Activated CD4-positive, alpha-beta memory T cell treated with anti-CD3 and anti-CD28 coated beads, Interleukin-2, amount 10 ng/mL, durations not matched to agents 7 days and 5 days (primary cell): ENCODE measurements around the gene SFTPB. TPM values are rescaled to one million over a fixed set of nuclear protein-coding genes. Genes with fewer than 3 reads are reported as not detected.
A peak's percentile ranks its signal among the peaks of the same experiment; 100 is the strongest.
"Not testable (repeated sequence)": the region's sequence is repeated elsewhere in the genome, so short reads cannot be mapped to it uniquely, and the experiment has no call there.

ENCODE experiments used
- CTCF ChIA-PET: fragments of 350-600 bp; sonication (Branson Sonifier 250); formaldehyde crosslinking; loops from one replicate; lab custom pipeline; 2021; ENCODE audit warnings: antibody characterized with exemption, inconsistent platforms; lab: Charles Lee
- POLR2A ChIA-PET: fragments of 350-600 bp; sonication (Branson Sonifier 250); formaldehyde crosslinking; loops from one replicate; lab custom pipeline; 2021; ENCODE audit warnings: antibody characterized with exemption; lab: Charles Lee
- DNase-seq: peaks from one replicate; pipeline ENCODE4 v3.0.0-alpha.2; 2020
- H3K27ac Mint-ChIP-seq: one replicate; pipeline ENCODE4 v1.8.0; 2021; ENCODE audit warnings: mild to moderate bottlenecking, mixed read lengths
- H3K27me3 Mint-ChIP-seq: one replicate; pipeline ENCODE4 v1.8.0; 2021; ENCODE audit warnings: mixed read lengths
- H3K36me3 Mint-ChIP-seq: one replicate; pipeline ENCODE4 v1.8.0; 2021; ENCODE audit warnings: low read depth, mixed read lengths
- H3K4me1 Mint-ChIP-seq: one replicate; pipeline ENCODE4 v1.8.0; 2021; ENCODE audit warnings: mixed read lengths
- H3K4me3 Mint-ChIP-seq: one replicate; pipeline ENCODE4 v1.8.0; 2021; ENCODE audit warnings: mild to moderate bottlenecking, mixed read lengths
- H3K9me3 Mint-ChIP-seq: one replicate; pipeline ENCODE4 v1.8.0; 2021; ENCODE audit warnings: mixed read lengths
- total RNA-seq, 2 experiments: library from RNA; stranded (reverse); gene quantifications; one replicate each; pipeline ENCODE4 v1.2.3, GENCODE V29; 2021

SFTPB gene
- total RNA-seq, 2 experiments from 2014 or later = not detected

- no peak for DNase-seq
- no peak overlapping the region for H3K4me3 Mint-ChIP-seq
- H3K36me3 Mint-ChIP-seq = peaks cover 7% of the 10 kb centered on the region
- H3K4me1 Mint-ChIP-seq = peaks cover 8% of the 10 kb centered on the region
- H3K9me3 Mint-ChIP-seq = no peaks in the 10 kb centered on the region
- H3K27ac Mint-ChIP-seq = no peak overlapping the region
- ChIA-PET POLR2A (interaction anchor here (0.6 to 1.2 kb wide), 2 partner anchors 24 to 33 kb away, joined by 3 to 4 read pairs; no protein-coding TSS in a partner anchor), CTCF (interaction anchor here (0.9 kb wide), 1 partner anchor 18 kb away, joined by 5 read pairs; no protein-coding TSS in a partner anchor)
- H3K27me3 Mint-ChIP-seq = no peaks in the 10 kb centered on the region
These were observed 6.7 kb downstream of the SFTPB start for GRCh38 chr2:85661139-85661858.

DNA sequence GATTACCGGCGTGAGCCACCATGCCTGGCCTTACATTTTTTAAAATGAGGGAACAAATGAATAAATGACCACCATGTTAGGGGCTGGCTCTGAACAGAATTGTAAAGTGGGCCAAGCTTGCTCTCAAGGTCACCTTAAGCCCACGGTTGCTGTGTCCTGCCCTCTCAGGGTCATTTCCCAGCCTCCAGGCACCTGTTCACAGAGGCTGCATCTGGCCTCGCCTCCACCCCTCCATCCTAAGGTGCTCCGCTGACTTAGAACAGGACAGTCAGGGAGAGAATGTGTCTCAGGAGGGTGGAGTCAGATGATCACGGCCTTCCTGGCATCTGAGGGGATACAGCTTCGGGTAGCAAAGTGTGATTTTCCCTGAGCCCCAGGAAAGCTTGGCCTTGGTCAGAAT lies 7.3 kb downstream of the SFTPB start:
- CTCF ChIA-PET = interaction anchor here (0.7 to 0.9 kb wide), 3 partner anchors 19 to 95 kb away, joined by 3 to 5 read pairs (median 4); no protein-coding TSS in a partner anchor
- Mint-ChIP-seq H3K27ac (no peak overlapping the region), H3K36me3 (peaks cover 13% of the 10 kb centered on the region), H3K9me3 (no peaks in the 10 kb centered on the region), H3K4me1 (peaks cover 11% of the 10 kb centered on the region), H3K4me3 (no peak overlapping the region), H3K27me3 (no peaks in the 10 kb centered on the region)
- POLR2A ChIA-PET = interaction anchor here (0.6 to 1.2 kb wide), 2 partner anchors 23 to 33 kb away, joined by 3 to 4 read pairs; no protein-coding TSS in a partner anchor
- DNase-seq = no peak

GRCh38 chr2:85660301-85660700 lies 7.7 kb downstream of the SFTPB start:
- not testable (repeated sequence) for H3K4me3 Mint-ChIP-seq, H3K27me3 Mint-ChIP-seq, H3K9me3 Mint-ChIP-seq, DNase-seq, H3K27ac Mint-ChIP-seq
- peaks cover 14% of the 10 kb centered on the region for H3K36me3 Mint-ChIP-seq
- ChIA-PET CTCF (interaction anchor here (0.7 to 1.3 kb wide), 6 partner anchors 12 to 258 kb away, joined by 3 to 6 read pairs (median 4); no protein-coding TSS in a partner anchor), POLR2A (interaction anchor here (1.1 to 1.2 kb wide), 2 partner anchors 23 to 46 kb away, joined by 3 to 4 read pairs; no protein-coding TSS in a partner anchor)
- peaks cover 11% of the 10 kb centered on the region for H3K4me1 Mint-ChIP-seq

DNA sequence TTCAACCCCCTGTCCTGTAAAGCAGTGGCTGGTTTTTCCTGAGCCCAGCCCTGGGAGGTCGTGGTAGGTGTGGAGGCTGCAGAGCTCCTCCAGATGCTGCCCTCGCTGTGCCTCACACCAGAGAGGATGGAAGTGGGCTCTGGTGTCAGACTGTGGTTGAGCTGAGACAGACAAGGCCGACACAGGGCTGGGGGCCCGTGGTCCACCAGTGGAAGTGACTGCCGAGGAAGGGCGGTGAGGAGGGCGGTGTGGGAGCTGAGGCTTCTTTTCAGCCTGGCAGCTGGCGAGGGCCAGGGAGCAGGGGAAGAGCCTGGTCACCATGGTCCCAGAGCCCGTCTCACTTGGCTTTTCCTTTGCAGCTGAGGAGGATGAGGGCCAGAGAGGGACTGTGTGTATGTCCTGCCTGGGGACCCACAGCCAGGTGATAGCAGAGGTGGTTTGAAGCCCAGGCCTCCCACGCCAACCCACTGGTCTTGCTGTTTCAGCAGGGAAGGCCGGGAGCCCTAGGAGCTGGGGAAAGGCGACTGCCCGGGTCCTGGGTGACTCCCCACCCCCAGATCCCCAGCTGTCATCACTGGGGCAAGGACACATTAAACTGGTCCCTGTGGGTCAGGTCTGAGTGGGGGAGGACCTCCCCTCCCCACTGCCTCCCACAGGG lies 8.5 kb downstream of the SFTPB start:
- ChIA-PET CTCF (interaction anchor here (0.6 to 2.4 kb wide), 9 partner anchors 11 to 258 kb away, joined by 3 to 16 read pairs (median 4); no protein-coding TSS in a partner anchor), POLR2A (interaction anchor here (0.8 to 2.6 kb wide), 4 partner anchors 21 to 48 kb away, joined by 3 to 5 read pairs (median 4); partner anchors contain the start of gene C2orf68)
- Mint-ChIP-seq H3K9me3 (no peaks in the 10 kb centered on the region), H3K4me1 (peaks cover 11% of the 10 kb centered on the region), H3K4me3 (no peak overlapping the region), H3K27me3 (no peaks in the 10 kb centered on the region), H3K27ac (peak overlapping the region; percentile 21), H3K36me3 (peaks cover 14% of the 10 kb centered on the region)
- no peak for DNase-seq

GRCh38 chr2:85657399-85657798 lies 10.6 kb downstream of the SFTPB start:
- Mint-ChIP-seq H3K36me3 (peaks cover 27% of the 10 kb centered on the region), H3K4me1 (peaks cover 11% of the 10 kb centered on the region), H3K27ac (peak overlapping the region; percentile 21)
- H3K4me3 Mint-ChIP-seq, H3K9me3 Mint-ChIP-seq, DNase-seq, H3K27me3 Mint-ChIP-seq: not testable (repeated sequence)
- ChIA-PET POLR2A (interaction anchor here (2.6 kb wide), 1 partner anchor 20 kb away, joined by 5 read pairs; no protein-coding TSS in a partner anchor), CTCF (interaction anchor here (0.6 to 2.3 kb wide), 4 partner anchors 8 to 14 kb away, joined by 3 to 16 read pairs (median 4); no protein-coding TSS in a partner anchor)

DNA sequence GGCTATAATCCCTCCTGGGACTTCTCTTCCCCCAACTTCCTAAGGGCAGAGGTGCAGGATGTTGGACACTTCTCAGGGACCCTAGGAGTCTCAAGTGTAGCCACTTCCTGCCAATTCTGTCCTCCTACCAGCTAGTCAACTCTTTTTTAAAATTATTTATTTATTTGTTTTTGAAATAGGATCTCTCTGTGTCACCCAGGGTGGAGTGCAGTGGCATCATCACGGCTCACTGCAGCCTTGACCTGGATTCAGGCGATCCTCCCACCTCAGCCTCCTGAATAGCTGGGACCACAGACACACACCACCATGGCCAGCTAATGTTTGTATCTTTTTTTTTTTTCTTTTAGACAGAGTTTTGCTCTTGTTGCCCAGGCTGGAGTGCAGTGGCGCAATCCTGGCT lies 11.5 kb downstream of the SFTPB start:
- no peaks in the 10 kb centered on the region for H3K27me3 Mint-ChIP-seq
- H3K9me3 Mint-ChIP-seq = no peaks in the 10 kb centered on the region
- peaks cover 33% of the 10 kb centered on the region for H3K36me3 Mint-ChIP-seq
- no peak overlapping the region for H3K4me3 Mint-ChIP-seq
- no peak for DNase-seq
- ChIA-PET CTCF (interaction anchor here (0.8 kb wide), 1 partner anchor 8 kb away, joined by 4 read pairs; no protein-coding TSS in a partner anchor), POLR2A (no interaction called here)
- no peak overlapping the region for H3K27ac Mint-ChIP-seq
- H3K4me1 Mint-ChIP-seq = peaks cover 11% of the 10 kb centered on the region

GRCh38 chr2:85655961-85656417 lies 12.0 kb downstream of the SFTPB start:
- Mint-ChIP-seq H3K36me3 (peaks cover 38% of the 10 kb centered on the region), H3K9me3 (no peaks in the 10 kb centered on the region), H3K27ac (no peak overlapping the region), H3K4me1 (peaks cover 11% of the 10 kb centered on the region), H3K4me3 (no peak overlapping the region), H3K27me3 (no peaks in the 10 kb centered on the region)
- CTCF ChIA-PET = interaction anchor here (0.7 to 1.1 kb wide), 2 partner anchors 17 to 19 kb away, joined by 3 to 11 read pairs; no protein-coding TSS in a partner anchor
- no peak for DNase-seq
- POLR2A ChIA-PET = no interaction called here

GRCh38 chr2:85653996-85654395 lies 14.0 kb downstream of the SFTPB start:
- CTCF ChIA-PET = interaction anchor here (0.9 to 1.4 kb wide), 2 partner anchors 17 to 160 kb away, joined by 4 to 5 read pairs; no protein-coding TSS in a partner anchor
- no peaks in the 10 kb centered on the region for H3K9me3 Mint-ChIP-seq
- H3K27ac Mint-ChIP-seq = no peak overlapping the region
- H3K36me3 Mint-ChIP-seq = peaks cover 47% of the 10 kb centered on the region
- POLR2A ChIA-PET = no interaction called here
- no peak for DNase-seq
- H3K27me3 Mint-ChIP-seq = no peaks in the 10 kb centered on the region
- peaks cover 8% of the 10 kb centered on the region for H3K4me1 Mint-ChIP-seq
- H3K4me3 Mint-ChIP-seq = no peak overlapping the region

GRCh38 chr2:85652056-85652455 lies 15.9 kb downstream of the SFTPB start:
- Mint-ChIP-seq H3K27ac (no peak overlapping the region), H3K9me3 (no peaks in the 10 kb centered on the region), H3K27me3 (no peaks in the 10 kb centered on the region), H3K4me1 (peaks cover 9% of the 10 kb centered on the region), H3K4me3 (no peak overlapping the region), H3K36me3 (peaks cover 60% of the 10 kb centered on the region)
- POLR2A ChIA-PET = interaction anchor here (0.7 to 1.7 kb wide), 3 partner anchors 13 to 160 kb away, joined by 3 to 5 read pairs (median 4); no protein-coding TSS in a partner anchor
- DNase-seq = no peak
- CTCF ChIA-PET = interaction anchor here (1.0 to 8.0 kb wide), 4 partner anchors 17 to 160 kb away, joined by 4 to 83 read pairs (median 6); no protein-coding TSS in a partner anchor

GRCh38 chr2:85651097-85651496 lies 16.9 kb downstream of the SFTPB start:
- no peaks in the 10 kb centered on the region for H3K9me3 Mint-ChIP-seq
- no peak for DNase-seq
- peaks cover 63% of the 10 kb centered on the region for H3K36me3 Mint-ChIP-seq
- no peak overlapping the region for H3K27ac Mint-ChIP-seq
- no peak overlapping the region for H3K4me3 Mint-ChIP-seq
- ChIA-PET POLR2A (interaction anchor here (1.7 kb wide), 1 partner anchor 14 kb away, joined by 4 read pairs; no protein-coding TSS in a partner anchor), CTCF (interaction anchor here (8.0 kb wide), 1 partner anchor 16 kb away, joined by 83 read pairs; no protein-coding TSS in a partner anchor)
- H3K4me1 Mint-ChIP-seq = peaks cover 8% of the 10 kb centered on the region
- H3K27me3 Mint-ChIP-seq = no peaks in the 10 kb centered on the region

DNA sequence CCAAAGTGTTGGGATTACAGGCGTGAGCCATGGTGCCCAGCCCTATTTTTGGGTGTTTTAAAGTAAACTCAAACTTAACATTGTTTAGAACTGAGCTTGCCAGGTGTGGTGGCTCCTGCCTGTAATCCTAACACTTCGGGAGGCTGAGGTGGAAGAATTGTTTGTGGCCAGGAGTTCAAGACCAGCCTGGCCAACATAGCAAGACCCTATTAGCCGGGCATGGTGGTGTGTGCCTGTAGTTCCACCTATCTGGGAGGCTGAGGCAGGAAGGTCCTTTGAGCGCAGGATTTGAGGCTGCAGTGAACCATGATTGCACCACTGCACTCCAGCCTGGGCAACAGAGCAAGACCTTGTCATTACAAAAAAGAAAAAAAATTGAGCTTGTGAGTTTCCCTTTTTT lies 17.5 kb downstream of the SFTPB start:
- no peak overlapping the region for H3K4me3 Mint-ChIP-seq
- peaks cover 64% of the 10 kb centered on the region for H3K36me3 Mint-ChIP-seq
- H3K9me3 Mint-ChIP-seq = no peaks in the 10 kb centered on the region
- no peaks in the 10 kb centered on the region for H3K27me3 Mint-ChIP-seq
- H3K27ac Mint-ChIP-seq = no peak overlapping the region
- POLR2A ChIA-PET = no interaction called here
- no peak for DNase-seq
- peaks cover 5% of the 10 kb centered on the region for H3K4me1 Mint-ChIP-seq
- CTCF ChIA-PET = interaction anchor here (1.2 to 8.0 kb wide), 4 partner anchors 8 to 78 kb away, joined by 3 to 83 read pairs (median 10); no protein-coding TSS in a partner anchor
